NCI-H1436 treated with DMSO at 0.1 percent for 48 hours (cell line): ENCODE results near the gene OGDH.

Experiments
- DNase-seq: peaks from one replicate; lab custom pipeline; 2025; lab: John Stamatoyannopoulos, UW

Gene OGDH

DNA sequence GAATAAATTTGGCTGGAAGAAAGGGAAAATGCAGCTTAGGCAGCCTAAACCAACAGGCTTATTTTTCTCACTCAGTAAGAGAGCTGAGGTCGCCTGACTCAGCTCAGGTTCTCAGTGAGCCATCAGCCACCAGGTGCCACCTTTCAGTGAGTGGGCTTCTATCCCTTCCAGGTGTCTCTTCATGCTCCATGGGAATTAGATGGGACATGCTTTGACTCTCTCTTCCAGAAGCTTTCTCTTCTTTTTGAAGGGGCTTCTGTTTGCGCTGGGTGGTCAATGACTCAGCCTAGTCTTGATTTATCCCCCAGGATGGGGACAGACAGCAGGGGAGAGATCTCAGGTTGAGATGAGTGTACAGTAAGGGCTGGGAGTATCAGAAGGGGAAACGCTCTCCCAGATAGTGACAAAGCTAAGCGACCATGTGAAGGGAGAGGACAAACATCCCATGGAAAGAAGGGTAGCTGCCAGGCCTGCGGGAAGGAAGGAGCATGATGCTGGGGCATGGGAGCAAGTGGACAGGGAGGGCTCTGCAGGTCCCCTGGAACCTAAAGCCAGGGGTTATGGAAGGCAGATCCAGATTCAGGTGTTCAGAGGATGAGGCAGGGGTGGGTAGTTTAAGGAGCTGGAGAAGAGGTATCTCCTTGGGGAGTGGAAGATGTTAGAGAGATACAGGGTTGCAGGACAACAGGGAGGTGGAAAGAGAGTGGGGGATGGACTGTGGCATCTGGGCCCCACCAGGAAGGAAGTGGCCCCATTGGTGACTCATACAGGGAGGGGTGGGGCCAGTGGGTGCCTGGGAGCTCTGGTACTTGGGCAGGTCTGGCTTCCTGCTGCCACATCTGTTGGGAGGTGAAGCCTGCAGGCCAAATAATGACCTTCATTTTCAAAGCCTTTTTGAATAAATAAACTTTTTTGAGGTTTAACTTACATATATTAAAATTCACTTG, 32.5 kb downstream of the OGDH start:
- no peak for DNase-seq

DNA sequence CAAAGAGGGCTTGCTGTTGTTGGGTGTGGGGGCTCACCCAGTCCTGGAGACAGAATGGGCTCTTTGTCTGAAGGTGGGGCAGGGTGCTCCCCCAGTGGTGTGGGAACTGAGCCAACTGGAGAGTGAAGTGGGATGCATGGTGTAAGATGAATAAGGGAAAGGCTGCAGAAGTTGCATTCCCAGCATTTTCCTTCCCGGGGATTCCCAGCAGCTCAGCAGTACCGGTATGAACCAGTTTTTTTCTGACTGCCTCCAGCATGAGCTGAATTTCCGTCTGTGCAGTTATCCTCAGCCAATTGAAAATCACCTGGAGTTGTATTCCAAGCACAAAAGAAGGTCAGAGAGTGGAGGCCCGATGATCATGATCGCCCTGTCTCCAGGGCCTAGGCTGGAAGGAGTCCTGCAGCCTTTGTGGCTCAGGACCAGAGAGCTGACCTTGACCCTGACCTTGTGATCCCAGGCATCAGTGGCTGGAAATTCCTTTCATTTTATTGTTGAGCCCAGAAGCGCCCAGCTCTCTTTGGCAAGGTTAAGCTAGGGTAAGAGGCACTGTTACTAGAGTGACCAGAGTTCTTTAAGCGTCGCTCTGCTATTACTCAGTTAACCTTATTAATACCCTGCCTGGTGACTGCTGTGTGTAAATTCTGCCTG, 33.4 kb downstream of the OGDH start:
- no peak for DNase-seq

DNA sequence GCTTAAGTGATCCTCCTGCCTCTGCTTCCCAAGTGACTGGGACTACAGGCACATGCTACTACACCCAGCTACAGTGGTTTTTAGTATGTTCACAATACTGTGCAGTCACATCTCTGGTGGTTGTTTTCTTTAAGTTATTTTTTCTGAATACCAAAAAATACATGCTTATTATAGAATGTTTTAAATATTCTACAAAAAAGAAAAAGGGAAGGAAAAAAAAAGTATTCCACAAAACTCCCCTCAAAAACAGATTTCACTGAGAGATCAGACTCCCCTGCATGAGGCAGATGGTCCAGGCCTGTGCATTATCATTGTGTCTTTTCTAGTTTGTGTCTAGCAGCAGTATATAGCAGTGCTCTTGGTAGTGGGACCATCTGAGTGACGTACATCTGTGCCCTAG, 36.8 kb downstream of the OGDH start:
- no peak for DNase-seq

DNA sequence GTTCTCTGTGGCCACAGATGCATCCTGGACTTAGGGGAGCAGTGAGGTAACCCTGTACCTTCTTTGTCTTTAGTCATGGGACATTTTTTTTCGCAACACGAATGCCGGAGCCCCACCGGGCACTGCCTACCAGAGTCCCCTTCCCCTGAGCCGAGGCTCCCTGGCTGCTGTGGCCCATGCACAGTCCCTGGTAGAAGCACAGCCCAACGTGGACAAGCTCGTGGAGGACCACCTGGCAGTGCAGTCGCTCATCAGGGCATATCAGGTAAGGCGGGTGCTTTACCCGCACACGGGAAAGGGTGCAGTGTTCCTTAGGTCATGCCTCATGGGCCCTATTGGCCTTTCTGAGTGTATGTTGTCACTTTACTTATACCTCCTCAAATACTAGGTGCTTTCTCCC, 38.8 kb downstream of the OGDH start:
- DNase-seq, result no peak

DNA sequence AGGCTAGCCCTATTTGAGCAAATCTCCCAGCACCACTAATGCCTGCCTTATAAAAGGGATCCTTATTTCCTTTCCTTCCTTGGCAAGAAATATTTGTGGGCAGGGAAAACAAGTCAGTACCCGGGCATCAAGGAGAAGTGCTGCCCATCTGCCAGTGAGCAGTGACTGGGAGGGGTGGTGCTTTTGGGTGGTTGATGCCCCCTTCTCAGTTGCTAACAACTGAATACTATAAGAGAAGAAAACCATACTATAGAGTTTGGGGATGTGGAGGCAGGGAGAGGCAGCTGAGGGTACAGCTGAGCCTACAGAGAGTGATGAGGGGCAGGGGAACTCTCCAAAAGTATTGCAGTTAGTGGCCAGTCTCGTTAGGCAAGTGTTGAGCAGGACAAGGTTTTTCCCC, 39.3 kb downstream of the OGDH start:
- no peak for DNase-seq

DNA sequence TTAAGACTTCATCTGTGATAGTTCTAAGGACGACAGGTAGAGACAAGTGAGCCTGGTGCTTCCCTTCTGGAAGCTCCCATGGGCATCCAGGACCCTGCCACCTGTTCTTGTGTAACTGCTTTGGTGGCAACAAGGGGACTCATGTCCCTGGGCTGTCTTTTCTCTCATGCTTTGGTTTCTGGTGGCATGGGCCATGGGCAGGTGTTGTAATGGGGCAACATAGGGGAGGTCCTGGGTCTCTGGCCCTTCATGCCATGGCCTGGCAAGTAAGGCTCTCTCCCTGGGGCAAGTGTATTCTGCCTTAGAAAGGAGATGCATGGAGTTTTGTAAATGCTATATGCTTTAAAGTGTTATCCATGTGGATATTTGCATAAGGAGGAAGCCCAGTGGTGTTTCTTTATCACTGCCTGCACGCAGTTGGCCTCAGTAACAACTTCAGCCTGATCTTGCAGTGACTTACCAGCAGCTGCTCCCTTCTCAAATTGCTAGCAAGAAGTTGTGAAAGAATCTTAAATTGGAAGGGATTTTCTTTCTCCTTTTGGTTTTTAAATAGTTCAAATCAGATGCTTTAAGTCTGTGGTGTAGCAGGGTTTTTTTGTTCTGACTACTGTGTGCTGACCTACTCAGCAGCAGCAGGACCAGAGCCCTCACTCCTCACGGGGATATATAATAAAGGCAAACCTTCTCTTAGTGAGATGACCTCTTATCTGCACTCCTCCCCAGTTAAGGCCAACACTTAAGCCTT, 39.9 kb downstream of the OGDH start:
- no peak for DNase-seq

DNA sequence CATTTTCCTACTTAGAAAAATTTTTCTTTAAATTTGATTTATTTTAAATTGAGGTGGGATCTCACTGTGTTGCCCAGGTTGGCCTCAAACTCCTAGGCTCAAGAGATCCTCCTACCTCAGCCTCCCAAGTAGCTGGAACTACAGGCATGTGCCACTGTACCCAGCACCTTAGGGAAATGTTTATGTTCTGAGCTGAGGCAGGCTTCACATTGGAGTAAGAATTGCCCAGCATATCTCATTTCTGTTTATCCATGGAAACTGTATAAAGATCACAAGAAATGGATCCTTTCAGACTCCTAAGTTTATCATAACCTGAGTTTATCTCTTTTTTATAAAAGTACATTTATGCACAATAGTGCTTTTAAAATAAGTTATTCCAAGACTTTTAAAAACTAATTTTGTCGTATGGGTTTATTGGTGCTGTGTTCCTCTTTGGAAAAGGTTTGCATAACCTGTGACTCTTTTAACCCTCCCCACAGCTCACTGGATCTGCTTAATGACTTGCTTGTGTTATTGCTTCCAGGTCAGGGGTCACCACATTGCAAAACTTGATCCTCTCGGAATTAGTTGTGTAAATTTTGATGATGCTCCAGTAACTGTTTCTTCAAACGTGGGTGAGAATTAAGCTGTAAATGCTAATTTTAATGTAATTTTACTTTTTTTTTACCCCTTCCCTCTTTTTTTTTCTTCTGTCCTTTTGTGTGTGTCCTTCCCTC, 40.7 kb downstream of the OGDH start:
- DNase-seq, result no peak

DNA sequence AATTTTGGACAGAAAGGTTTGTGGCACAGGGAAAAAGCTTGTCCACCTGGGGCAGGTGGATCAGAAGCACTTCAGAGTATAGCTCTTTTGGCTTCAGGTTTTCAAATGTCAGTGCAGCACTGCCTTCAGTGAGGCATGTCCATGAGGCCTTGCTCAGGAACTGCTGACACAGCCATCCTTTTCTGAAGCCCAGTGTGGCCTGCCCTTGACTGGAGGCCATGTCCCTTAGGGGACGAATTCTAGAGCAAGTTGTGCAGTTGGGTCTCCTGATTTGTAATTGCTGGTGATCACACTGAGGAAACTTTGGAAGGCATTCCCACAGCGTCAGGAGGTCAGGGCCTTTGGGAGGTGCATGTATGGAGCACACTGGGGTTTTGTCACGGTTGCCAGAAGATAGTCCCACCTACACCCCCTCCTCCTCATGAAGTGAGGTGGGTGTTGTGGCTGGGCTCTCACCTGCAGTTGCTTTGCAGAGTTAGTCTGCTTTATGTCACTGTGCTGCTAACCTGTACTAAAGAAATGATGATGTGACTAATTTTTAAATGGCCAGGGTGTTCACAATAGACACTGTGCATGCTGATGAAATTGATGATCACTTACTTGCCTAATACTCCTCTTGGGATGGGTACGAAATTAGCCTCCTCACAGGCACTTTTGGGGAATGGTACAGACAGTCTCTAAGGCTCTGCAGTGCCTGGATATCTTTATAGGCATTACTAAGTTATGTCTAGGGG, 41.7 kb downstream of the OGDH start:
- no peak for DNase-seq

DNA sequence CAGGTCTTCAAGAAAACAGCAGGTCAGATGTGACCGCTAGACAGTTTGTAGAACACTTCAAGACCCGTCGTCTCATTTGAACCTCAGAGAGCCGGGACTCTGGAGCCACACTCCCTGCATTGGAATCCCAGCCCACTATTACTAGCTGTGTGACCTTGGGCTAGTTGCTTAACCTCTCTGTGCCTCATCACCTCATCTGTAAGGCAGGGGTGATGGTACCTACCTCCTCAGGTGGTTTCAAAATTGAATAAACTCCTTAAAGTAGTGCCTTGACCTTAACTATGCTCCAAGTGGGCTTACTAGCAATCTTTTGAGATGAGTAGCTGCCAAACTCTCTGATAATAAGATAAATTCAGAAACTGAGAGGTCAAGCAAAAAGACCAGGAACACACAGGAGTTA, 43.8 kb downstream of the OGDH start:
- no peak for DNase-seq

DNA sequence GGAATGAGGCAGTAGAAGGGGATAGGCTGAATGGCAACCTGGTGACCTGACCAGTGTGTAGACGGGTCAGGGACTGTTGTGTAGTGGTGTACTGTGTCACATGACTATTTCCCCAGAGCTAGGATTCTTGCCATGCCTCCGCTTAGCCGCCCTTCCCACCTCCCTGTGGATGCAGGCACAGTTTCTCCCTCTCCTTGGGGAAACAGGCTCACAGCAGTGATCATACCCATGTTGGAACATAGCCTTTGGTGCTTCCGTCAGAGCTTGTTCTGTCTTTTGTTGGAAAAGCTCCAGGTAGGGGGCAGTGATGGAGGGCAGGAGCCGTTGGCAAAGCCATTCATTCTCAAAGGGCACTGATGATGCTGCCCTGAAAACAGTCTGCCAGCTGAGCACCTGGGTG, 44.3 kb downstream of the OGDH start:
- no peak for DNase-seq

DNA sequence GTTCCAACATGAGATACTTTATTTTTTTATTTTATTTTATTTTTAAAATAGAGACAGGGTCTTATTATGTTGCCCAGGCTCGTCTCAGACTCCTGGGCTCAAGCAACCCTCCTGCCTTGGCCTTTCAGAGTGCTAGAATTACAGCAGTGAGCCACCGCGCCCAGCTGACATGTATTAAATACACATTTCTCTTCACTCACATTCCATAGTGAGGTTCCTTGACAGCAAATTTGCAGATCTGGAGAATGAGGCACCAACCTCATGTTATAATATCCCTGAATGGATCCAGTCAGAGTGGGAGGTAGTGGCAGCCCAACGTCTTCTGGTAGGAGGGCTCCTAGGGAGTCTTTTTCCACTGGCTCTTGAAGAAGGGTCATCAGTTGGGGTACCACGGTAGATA, 46.1 kb downstream of the OGDH start:
- DNase-seq, result no peak

DNA sequence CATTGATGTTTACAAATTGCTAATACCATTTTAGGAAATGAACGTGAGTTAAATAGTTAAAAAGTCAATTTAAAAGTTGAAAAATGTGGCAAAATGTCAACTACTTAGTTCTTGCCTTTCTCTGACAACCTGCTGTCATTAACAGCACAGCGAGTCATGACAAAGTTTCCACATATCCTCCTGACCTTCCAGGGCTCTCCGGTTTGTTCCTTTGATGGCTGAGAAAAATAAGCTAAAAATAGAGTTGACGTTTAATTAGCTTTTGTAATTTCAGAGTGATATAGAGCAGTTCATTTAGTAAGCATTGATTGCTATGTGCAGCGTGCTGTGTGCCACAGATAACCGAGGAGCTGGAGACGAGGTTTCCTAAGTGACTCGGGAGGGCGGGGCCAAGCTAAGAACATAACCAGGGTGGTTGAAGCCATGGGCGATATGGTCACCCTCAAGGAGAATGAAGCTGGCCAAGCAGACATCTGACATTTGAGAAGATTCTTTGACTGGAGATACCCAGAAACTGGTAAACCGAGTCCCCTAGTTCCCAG, 47.9 kb downstream of the OGDH start:
- no peak for DNase-seq

DNA sequence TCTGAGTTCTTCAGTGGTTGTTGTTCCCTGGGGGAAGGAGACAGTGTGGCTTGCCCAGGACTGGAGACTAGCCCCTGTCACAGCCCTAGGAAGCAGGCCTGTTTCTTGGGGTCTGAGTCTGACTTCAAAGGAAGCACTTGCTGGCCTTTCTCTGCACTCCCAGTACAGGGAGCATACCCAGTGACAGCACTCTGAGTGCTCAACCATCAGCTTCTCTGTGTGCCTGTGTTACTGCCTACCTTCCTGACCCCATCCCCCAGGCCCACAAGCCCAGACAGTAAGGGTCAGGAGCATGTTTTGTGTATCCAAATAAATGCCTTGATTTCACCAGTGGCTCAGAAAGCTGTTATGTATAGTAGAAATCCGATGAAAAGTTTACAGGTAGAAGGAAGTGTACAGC, 48.9 kb downstream of the OGDH start:
- no peak for DNase-seq

DNA sequence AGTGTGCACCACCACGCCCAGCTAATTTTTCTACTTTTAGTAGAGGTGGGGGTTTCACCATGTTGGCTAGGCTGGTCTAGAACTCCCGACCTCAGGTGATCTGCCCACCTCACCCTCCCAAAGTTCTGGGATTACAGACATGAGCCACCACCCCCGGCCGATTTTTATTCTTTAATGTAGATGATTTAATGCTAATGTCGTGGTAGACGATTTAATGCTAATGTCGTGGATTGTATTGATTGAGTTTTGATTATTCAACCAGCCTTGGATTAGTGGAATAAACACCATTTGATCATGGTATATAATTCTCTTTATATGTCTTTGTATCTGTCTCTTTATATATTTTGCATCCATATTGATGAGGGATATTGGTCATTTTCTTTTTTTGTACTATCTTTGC, 52.6 kb downstream of the OGDH start:
- no peak for DNase-seq

DNA sequence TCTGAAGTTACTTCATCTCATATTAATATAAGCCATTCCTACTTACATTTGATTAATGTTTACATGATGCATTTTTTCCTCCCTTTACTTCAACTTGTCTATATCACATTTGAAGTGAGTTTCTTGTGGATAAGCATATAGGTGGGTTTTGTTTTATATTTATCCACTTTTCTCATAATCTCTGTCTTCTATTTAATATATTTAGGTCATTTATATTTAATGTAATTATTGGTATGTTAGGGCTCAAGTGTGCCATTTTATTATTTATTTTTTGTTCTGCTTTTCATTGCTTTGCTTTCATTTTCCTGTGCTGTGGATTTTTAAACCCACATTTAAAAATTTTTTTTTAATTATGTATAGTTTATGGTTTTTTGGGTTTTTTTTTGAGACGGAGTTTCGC, 54.8 kb downstream of the OGDH start:
- DNase-seq, result no peak

DNA sequence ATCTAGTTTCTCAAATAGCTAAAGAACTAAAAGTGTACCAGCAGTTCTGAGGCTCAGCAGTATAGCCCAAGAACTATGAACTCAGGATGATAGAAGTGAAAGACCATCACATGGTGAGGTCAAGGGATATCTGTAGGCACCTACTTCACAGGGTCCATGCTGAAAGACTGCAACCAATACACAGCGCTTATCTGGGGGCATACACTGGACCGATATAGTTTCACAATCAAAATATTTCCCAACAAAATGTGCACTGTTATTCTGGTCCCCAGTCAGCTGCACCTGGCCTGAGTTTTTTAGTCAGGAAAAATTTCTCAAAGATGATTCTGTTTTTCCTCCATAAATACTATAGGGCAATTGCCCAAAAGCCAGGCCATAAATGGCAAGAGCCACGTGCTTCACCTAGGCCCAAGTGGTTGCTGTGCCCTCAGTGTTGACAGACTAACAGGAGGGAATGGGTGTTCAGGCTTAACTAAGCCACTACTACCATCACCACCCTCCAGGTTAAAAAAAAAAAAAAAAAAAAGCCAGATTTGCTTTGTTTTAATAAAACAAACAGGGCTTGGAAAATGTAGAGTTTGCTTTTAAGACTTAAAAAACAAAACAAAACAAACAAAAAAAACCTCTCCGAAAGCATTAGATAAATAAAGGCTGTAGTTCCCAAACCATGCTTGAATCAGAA, 58.5 kb downstream of the OGDH start:
- no peak for DNase-seq

DNA sequence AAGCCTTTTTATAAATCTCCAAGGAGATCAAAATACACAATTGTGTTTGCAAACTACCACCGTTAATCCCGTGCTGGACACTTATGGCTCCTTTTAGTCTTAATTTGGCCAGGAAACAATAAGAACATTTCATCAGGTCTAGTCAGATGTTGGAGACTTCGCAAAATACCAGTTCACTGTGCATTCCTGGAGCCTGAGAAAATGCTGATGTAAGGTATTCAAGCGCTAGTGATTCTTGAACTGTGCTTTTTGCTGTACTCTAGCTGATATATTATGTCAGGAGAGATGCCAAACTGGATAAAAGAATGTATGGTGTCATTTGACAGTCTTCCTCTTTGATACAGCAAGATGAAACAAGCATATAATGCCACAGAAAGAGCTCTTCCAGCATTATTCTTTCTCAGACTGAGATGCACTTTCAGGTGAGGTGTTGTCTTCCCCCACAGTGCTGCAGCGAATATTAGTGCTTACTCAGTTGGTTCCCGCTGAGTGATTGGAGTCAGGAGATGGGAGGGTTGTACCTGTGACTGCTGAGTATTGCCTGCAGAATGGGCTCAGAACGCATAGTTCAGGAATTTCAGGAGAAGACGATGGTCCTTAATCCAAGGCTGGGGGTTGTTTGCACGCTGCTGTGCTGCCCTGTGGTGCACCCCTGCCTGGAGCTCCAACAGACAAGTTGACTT, 59.2 kb downstream of the OGDH start:
- no peak for DNase-seq

DNA sequence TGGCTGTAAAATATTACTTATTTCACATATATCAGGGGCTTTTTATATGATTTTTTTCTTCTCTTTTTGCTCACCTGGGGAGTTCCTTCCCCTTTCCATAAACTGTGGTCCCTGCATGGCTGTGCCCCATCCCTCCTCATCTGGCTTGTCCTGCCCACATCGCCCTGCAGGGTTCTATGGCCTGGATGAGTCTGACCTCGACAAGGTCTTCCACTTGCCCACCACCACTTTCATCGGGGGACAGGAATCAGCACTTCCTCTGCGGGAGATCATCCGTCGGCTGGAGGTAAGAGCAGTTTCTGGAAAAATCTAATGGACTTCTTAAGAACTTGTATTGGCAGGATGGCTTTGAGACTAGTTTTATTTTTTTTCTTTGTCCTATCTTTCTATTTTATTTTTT, 60.1 kb downstream of the OGDH start:
- no peak for DNase-seq

DNA sequence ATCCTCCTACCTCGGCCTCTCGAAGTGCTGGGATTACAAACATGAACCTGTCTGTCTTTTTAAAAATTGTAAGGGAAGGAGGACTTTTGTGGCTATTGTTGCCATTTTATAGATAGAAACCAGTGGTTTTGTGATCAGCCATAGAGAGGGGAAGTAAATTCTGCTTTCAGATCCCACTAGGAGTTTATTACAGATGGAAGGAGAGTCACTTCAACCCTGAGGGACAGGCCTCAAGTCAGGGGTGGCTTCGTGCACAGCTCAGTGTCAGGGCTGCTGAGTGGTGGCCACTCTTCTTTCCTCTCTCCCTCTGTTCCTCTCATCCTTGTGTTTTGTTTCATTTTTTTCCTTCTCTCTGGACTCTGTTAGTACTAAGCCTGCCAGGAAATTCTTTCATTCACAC, 60.8 kb downstream of the OGDH start:
- DNase-seq, result no peak

DNA sequence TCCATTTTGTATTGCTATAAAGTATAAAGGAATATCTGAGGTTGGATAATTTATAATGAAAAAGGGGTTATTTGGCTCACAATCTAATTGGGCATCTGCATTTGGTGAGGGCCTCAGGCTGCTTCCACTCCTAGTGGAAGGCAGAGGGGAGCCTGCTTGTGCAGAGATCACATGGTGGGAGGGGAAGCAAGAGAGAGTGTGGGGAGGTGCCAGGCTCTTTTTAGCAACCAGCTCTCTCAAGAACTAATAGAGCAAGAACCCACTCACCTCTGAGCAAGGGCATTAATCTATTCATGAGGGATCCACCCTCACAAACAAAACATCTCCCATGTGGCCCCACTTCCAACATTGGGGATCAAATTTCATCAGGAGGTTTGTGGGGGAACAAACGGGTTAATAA, 64.6 kb downstream of the OGDH start:
- no peak for DNase-seq
